Germinal center (tissue), 1 donor: ENCODE data around the gene SLC6A20.

Source experiments
- DNase-seq: peaks from one replicate; pipeline ENCODE4 v3.0.0; 2012; ENCODE audit warnings: mixed read lengths, low spot score

Gene SLC6A20, protein sequence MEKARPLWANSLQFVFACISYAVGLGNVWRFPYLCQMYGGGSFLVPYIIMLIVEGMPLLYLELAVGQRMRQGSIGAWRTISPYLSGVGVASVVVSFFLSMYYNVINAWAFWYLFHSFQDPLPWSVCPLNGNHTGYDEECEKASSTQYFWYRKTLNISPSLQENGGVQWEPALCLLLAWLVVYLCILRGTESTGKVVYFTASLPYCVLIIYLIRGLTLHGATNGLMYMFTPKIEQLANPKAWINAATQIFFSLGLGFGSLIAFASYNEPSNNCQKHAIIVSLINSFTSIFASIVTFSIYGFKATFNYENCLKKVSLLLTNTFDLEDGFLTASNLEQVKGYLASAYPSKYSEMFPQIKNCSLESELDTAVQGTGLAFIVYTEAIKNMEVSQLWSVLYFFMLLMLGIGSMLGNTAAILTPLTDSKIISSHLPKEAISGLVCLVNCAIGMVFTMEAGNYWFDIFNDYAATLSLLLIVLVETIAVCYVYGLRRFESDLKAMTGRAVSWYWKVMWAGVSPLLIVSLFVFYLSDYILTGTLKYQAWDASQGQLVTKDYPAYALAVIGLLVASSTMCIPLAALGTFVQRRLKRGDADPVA

GRCh38 chr3:45795882-45796765, at the start of gene SLC6A20:
Gene SLC6A20 (minus strand): TSS chr3:45796536. CDS start chr3:45796419, 117 bp downstream.
- no peak for DNase-seq

GRCh38 chr3:45844616-45845015, 48.3 kb upstream of the SLC6A20 start:
- no peak for DNase-seq

DNA sequence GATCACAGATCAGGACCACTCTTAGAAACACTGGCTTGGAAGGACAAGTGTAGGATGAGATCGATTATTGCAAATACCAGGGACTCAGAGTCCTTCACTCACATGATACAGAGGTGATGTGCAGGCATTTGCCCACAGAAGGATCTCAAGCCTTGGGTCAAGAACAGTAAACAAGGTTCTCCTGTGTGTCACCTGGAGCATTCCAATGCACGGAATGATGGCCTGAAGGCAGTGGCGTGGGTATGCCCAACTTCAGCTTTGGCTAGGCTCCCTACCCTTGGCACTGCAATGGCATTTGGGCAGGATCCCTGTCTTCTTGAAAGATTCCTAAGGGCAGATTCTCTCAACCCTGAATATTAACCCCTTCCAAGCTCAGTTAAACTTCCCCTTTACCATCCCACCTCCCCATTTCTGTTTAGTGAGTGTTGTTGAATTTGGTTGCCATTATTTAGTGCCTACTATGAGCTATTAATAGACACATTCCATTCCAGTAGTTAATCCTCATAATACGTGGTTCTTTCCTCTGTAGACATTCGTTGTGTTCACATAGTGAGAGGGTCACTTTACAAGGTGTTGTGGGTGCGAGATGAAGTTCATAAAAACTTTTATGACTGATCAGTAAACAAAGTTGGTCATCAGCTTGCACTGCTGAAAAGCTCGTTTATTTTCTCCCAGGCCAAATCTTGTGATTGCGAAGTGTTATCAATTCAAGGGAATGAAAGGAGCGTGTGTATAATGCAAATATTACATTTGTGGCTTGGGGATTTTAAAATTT, 46.7 kb upstream of the SLC6A20 start:
- no peak for DNase-seq

DNA sequence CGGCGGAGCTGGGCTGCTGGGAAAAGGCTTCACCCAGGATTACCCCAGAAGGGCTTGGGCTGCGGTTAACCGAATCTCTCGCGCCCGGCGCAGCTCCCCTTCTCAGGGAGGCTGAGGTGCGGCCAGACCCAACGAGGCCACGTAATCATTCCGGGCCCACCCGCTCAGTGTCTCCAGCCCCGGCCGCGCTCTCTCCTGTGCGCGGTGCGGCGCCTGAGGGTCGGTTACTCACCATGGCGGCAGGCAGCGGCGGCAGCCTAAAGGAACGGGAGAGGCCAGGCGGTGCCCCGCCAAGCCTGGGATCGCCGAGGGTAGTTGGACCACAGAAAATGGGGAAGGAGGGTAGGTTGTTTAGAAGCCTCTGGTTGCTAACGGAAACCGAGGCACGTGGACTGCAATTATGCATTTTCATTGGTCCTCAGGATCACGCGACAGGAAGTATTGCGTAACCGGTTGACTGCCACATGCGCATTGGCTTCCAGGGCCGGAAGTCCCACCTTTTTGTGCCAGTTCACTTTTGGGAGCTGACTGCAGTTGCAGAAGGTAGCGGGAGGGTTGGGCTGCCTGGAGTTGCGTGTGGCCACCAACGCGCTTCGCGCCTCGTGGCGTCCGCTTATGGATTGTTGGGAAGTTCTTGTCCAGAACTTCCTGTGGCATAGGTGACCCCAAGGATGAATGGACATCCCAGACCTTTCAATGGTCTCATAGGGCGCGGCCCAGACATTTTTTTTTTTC, 45.6 kb upstream of the SLC6A20 start, which contains the start of gene LZTFL1:
Gene LZTFL1, minus strand, starts transcription at position 363 of the 735 bp plus-strand sequence. Its CDS starts 128 bp downstream, at position 235.
- peak; percentile 93 for DNase-seq

- DNase-seq = peak; percentile 17
These were observed 45.1 kb upstream of the SLC6A20 start for GRCh38 chr3:45841420-45841756.

GRCh38 chr3:45838466-45838865, 42.1 kb upstream of the SLC6A20 start:
- no peak for DNase-seq

DNA sequence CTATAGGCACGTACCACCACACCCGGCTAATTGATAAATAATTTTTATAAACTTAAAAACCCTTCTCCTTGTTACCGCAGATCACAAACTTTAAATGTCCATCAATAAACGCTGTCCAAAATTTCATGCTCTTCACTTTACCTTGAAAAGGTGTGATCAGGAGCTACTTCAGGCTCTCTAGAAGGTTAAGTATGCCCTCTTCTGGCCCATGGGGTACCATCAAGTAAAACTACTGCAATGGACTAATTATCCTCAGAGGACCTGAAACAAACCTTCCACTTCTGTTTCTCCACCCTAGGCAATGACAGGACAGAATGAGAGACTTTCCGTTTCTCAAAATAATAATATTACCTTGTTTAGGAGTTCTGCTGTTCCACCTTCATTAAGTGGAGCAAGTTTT, 36.4 kb upstream of the SLC6A20 start:
- no peak for DNase-seq

DNA sequence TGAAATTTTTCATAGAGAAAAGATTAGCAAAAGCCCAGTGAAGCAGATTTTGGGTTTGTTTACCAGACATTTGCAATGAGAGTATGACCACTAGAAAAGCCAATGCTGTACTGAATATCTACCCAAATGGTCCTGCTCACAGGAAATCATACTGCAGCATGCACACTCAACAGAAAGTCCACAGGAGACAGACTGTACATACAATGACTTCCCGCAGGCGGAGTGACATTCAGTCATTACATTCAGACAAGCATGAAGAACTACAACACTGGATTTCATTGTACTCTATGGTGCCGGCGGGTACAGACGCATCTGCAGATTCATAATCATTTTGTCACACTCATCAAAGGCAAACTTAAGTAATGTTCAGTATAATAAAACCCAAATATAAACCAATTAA, 33.8 kb upstream of the SLC6A20 start:
- no peak for DNase-seq

DNA sequence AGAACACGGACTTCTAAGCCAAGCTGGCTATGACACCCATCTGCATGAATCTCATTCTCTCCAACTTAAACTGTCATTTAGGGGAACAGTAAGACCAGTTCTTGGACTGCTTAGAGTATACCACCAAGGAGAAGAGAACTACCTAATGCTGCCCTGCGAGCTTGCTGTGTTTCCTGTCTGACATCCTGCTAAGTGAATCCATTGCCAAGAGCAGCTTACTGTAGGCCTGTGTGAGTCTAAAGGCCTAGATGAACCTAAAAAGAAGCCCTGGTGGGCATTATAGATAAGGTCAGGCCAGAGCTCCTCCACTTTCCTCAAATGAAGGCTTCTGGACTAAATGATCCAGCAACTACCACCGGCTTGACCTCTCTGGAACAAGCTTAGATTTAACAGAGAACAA, 30.6 kb upstream of the SLC6A20 start:
- DNase-seq = no peak

- no peak for DNase-seq
These were observed 30.0 kb upstream of the SLC6A20 start for GRCh38 chr3:45826321-45826720.

GRCh38 chr3:45821127-45821526, 24.8 kb upstream of the SLC6A20 start:
- no peak for DNase-seq

- DNase-seq = no peak
These were observed 23.2 kb upstream of the SLC6A20 start for GRCh38 chr3:45819543-45819942.

DNA sequence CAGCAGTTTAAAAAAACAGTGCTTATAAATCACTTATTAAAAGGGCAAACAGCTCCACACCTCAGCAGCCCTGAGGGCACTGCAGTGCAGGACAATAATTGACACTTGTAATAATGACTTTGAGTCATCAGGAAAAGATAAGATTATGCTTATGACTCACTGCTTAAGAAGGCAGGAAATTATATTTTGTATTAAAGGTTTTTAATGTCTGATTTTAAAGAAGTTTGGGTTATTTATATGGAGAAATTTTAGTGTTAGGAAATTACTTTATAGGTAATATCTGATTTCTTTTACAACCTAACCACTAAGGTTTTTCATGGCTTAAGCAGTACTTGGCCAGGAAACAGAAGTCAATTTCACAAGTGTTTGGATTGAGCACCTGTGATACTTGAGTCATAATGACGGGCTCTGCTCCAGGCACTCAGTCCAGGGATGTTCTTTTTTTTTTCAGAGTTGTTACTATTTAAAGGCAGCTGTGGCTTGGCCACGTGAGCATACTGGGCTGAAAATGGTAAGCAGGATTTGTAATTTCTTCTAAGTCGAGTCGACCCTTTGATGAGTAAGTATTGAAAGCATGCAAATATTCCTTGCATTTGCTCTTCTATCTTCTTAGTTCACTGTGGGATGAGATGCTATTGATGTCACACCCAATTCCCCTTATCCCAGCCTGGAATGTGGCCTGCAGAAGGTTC, 21.6 kb upstream of the SLC6A20 start:
- no peak for DNase-seq

- DNase-seq = no peak
These were observed 20.2 kb upstream of the SLC6A20 start for GRCh38 chr3:45816544-45816943.

DNA sequence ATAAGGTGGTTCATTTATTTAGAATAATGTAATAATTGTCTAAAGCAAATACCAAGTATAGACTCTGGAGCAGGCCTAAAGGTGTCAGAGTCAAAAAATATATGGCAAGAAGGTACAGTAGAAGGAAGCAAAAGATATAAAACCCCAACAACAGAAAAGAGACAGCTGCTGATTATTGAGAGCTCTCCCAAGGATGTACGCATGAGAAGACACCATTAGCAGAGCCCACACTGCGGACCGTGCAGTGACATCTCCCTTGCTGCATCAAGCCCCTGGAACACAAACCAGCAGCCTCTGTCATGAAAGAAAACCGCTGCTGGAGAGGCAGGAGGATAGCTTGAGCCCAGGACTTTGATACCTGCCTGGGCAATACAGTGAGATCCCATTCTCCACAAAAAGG, 18.0 kb upstream of the SLC6A20 start:
- no peak for DNase-seq

- DNase-seq = no peak
These were observed 11.6 kb upstream of the SLC6A20 start for GRCh38 chr3:45807681-45808540.

- DNase-seq = no peak
These were observed 10.8 kb upstream of the SLC6A20 start for GRCh38 chr3:45807133-45807532.

- DNase-seq = no peak
These were observed 9.7 kb upstream of the SLC6A20 start for GRCh38 chr3:45806072-45806471.

DNA sequence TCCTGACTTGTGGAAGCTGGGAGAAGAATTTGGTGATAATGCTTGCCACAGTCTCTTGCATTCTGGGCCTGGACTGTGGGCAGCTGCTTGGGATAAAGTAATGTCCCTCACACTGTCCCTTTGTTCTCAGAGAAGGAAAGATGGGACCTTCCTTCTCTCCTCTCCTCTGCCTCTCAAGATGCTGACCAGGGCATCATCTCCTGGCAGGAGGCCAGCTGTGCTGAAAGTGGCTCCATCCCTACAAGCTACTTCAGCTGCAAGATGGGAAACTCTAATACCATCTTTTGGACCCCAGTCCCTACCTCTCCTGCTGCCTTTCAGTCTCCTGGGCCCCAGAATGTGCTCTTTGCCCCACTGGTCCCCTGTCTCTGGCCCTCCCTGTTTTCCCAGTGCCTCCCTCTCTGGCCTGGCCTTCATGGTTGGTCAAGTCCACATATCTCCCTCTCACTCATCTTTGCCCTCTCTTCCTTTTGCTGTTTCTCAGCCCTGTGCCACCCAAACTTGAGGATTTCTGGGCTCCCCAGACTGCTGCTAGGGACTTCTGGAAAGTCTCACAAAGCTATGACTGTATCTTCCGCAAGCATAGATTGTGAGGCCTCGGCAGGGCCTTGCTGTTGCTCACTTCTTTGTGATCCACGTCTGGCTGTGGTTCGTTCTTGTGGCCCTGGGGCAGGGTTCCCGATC, 7.1 kb upstream of the SLC6A20 start:
- no peak for DNase-seq
